GM12864 (cell line): Measurements from ENCODE around the gene CERS6.

Source experiments
- DNase-seq: peaks from one replicate; pipeline ENCODE4 v3.0.0-alpha.2; 2011; ENCODE audit warnings: low read depth
- H3K4me3 ChIP-seq: 2 replicates; pipeline ENCODE4 v1.5.1; 2011; ENCODE audit warnings: mild to moderate bottlenecking, low read depth, low read length, control low read depth
- TF ChIP-seq, protein P1 (sequence below): IDR thresholded peaks from 2 replicates; pipeline ENCODE4 v1.5.1; 2011; ENCODE audit warnings: low read depth, mild to moderate bottlenecking, moderate library complexity, low read length, control low read depth, inconsistent platforms; ENCODE audit errors: missing control alignments

The CERS6 gene

DNA sequence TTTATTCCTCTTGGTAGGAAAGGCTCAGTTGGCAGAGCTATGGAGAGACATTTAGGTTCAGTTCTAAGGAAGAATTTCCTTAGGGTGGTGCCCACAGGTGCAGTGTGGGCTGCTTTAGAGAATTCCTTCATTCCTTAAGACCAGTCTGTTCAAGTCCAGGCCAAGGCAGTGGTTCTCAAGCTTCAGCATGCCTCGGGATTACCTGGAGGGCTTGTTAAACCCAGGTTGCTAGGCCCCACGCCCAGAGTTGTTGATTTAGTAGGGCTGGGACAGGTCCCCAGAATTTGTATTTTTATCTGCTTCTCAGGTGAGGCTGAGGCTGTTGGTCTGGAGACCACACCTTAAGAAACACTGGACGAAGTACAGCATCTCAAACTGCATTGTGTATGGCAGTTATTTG is 68.9 kb downstream of the CERS6 start:
- TF ChIP-seq, protein P1, sequence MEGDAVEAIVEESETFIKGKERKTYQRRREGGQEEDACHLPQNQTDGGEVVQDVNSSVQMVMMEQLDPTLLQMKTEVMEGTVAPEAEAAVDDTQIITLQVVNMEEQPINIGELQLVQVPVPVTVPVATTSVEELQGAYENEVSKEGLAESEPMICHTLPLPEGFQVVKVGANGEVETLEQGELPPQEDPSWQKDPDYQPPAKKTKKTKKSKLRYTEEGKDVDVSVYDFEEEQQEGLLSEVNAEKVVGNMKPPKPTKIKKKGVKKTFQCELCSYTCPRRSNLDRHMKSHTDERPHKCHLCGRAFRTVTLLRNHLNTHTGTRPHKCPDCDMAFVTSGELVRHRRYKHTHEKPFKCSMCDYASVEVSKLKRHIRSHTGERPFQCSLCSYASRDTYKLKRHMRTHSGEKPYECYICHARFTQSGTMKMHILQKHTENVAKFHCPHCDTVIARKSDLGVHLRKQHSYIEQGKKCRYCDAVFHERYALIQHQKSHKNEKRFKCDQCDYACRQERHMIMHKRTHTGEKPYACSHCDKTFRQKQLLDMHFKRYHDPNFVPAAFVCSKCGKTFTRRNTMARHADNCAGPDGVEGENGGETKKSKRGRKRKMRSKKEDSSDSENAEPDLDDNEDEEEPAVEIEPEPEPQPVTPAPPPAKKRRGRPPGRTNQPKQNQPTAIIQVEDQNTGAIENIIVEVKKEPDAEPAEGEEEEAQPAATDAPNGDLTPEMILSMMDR, result no peak
- H3K4me3 ChIP-seq, result no peak overlapping the region
- DNase-seq, result no peak

DNA sequence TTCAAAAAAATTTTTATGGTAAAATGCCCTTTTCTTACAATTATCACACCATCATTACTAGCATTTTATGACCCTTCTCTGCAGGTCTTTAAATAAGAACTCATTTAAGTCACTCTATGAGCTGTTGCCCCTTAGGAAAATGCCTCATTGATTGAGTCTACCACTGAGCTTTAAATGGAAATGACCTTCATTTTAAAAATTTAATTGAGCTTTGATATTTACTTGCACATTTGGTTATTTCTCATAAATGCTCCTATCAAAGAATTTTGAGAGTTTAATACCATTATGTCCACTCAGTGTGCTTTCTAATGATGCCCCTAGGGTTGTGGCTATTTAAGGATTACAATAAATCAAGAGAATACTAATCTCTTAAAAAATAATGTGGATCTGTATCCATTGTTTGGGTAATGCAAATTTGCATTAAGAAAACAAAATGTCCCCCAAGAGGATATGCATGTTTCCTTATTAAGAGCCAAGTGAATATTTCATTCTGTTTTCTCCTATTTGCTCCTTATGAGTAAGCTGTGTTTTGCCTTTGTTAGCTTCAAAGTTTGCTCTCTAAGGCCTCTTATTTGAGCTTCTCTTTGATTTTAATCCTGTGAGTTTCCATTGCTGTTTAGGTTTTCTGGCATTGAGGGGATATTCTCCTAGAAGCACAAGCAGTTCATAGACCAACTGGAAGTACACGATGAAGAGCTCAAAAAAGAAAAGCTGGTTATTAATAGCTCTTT is 69.8 kb downstream of the CERS6 start:
- no peak for DNase-seq
- TF ChIP-seq, protein P1, result no peak
- H3K4me3 ChIP-seq, result no peak overlapping the region

DNA sequence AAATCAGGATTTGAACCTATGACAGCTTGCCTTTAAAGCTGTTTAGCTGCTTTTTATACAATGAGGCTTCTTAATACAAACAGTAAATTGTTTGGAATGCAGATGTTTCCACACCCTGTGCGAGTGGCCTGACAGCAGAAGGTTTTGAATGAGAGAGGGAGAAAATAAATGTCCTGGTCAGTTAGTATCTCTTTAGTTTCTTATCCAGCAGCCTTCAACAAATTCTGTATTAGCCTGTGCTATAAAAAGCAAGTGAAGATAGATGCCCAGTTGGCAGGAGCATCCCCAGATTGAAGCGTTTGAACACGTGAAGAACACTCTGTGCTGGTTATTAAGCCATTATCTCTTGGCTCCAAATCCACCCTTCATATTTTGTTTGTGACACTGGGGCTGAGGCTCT is 70.6 kb downstream of the CERS6 start:
- TF ChIP-seq, protein P1, result no peak
- no peak overlapping the region for H3K4me3 ChIP-seq
- no peak for DNase-seq

DNA sequence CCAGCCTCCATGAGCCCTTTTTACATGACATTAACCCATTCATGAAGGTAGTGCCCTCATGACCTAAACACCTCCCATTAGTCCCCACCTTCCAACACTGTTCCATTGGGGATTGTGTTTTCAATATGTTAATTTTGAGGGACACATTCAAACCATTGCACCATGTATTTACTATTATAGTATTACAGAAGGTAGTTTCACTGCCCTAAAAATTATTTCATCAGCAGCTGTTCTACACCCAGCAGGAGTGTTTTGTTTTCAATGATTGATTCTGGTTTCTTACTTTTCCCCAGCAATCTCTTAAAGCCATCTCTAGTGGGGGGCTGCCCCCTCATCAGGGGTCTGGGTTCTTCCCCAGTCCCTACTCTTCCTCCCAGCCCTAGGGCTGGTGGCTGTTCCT is 71.9 kb downstream of the CERS6 start:
- H3K4me3 ChIP-seq, result no peak overlapping the region
- no peak for DNase-seq
- TF ChIP-seq, protein P1, result no peak

DNA sequence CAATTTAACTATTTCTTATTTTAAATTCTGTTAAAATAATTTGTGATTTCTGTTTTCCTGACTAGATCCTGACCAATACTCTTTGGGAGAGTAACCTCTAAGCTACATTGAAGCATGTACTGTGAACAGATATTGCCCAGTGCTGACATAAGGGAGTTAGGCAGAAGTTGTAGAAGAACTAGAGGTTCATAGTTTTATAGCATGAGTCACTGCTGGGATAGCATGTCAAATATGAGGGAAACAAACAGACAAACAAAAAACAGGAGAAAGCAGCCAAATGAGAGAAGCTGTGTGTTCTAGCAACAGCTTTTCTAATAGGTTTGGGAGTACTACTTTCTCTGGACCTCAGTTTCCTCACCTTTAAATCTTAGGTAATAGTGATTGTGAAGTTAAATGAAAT is 72.4 kb downstream of the CERS6 start:
- TF ChIP-seq, protein P1, result no peak
- DNase-seq, result no peak

DNA sequence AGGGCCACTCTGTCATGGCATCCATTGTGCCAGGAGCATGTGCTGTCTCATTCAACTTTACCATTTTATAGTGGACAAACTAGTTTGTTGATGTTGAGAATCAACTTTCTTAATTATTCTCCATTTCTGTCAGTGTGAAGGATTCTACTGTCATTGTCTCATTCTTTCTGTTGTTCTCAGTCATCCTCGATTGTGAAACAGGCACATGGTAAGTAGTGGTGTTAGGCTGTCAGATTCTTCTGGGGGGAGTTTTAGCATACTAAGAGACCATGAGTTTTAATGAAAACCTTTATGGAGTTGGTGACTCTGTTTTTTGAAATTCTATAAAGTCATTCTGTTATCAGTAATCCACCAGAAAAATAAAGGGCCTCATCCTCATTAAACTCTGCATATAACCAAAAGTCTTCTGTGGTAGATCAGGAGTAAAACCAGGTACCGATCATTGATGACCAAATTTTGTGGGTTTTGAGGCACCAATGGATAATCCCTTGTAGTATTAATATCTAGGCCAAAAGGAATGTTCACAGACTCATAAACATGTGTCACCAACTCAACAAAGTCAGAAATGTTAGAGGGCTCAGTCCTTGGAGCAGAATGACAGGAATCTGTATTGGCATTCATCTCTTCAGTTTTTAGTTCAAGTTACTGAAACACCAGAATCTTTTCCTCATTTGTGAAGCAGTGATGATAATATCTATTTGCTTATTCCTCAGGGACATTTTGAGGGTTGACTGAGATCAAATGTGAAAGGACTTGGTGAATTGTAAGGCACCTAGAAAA is 73.2 kb downstream of the CERS6 start:
- TF ChIP-seq, protein P1, result no peak
- DNase-seq, result no peak
- no peak overlapping the region for H3K4me3 ChIP-seq

More for the DNA sequence above, 72.4 kb downstream of the CERS6 start:
- H3K4me3 ChIP-seq, result no peak overlapping the region
